ENCODE data around the gene MAN2B2.

The MAN2B2 gene

GRCh38 chr4:6574747-6575502 is at the start of gene MAN2B2:
Gene MAN2B2 (plus strand): TSS chr4:6575189. CDS start chr4:6575211, 22 bp downstream.
- Histone ChIP-seq H3K36me3 (ENCODE audit: control insufficient read depth in 1 of 2, insufficient read depth in 2 of 2, low read length in 2 of 2) (peaks cover 13 to 27% of the 10 kb centered on the region in 2 donors), H3K27me3 (ENCODE audit: low read depth, low read length) (no peaks in the 10 kb centered on the region), H3K27ac (ENCODE audit: low read length) (no peak within 1 kb of the TSS), H3K4me1 (ENCODE audit: control insufficient read depth in 1 of 2, insufficient read depth in 2 of 2, low read length in 2 of 2) (peaks cover 0 to 21% of the 10 kb centered on the region in 2 donors), H3K9me3 (ENCODE audit: control insufficient read depth in 1 of 2, low read length in 2 of 2) (no peaks in the 10 kb centered on the region), H3K4me3 (ENCODE audit: low read depth in 1 of 2, low read length in 2 of 2) (peak within 1 kb of the TSS; percentile 83 to 96)

DNA sequence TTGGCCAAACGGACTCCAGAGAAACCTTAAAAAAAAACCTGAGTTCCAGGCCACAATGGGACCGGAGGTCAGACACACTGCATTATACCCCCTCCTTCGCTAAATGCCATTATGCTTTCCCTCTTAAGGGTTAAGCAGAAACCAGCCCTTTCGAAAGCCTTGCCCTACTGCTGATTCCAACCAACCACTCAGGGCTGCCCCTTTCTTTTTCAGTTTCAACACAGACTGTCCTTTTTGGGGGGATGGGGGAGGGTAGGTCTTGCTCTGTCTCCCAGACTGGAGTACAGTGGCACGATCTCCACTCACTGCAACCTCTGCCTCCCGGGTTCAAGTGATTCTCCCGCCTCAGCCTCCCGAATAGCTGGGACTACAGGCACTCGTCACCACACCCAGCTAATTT is 49.5 kb upstream of the MAN2B2 start:
- Histone ChIP-seq H3K4me1 (ENCODE audit: control insufficient read depth in 1 of 2, insufficient read depth in 2 of 2, low read length in 2 of 2) (no peaks in the 10 kb centered on the region), H3K4me3 (ENCODE audit: low read depth in 1 of 2, low read length in 2 of 2) (no peak overlapping the region), H3K9me3 (ENCODE audit: control insufficient read depth in 1 of 2, low read length in 2 of 2) (no peaks in the 10 kb centered on the region), H3K27ac (ENCODE audit: low read length) (no peak overlapping the region), H3K27me3 (ENCODE audit: low read depth, low read length) (no peaks in the 10 kb centered on the region), H3K36me3 (ENCODE audit: control insufficient read depth in 1 of 2, insufficient read depth in 2 of 2, low read length in 2 of 2) (no peaks in the 10 kb centered on the region)

- H3K4me3 ChIP-seq (ENCODE audit: low read depth in 1 of 2, low read length in 2 of 2), result no peak overlapping the region
- H3K27me3 ChIP-seq (ENCODE audit: low read depth, low read length), result no peaks in the 10 kb centered on the region
- no peak overlapping the region for H3K27ac ChIP-seq (ENCODE audit: low read length)
- no peaks in the 10 kb centered on the region for H3K36me3 ChIP-seq (ENCODE audit: control insufficient read depth in 1 of 2, insufficient read depth in 2 of 2, low read length in 2 of 2)
- no peaks in the 10 kb centered on the region for H3K4me1 ChIP-seq (ENCODE audit: control insufficient read depth in 1 of 2, insufficient read depth in 2 of 2, low read length in 2 of 2)
- no peaks in the 10 kb centered on the region for H3K9me3 ChIP-seq (ENCODE audit: control insufficient read depth in 1 of 2, low read length in 2 of 2)
These were observed 48.8 kb upstream of the MAN2B2 start for GRCh38 chr4:6526156-6526555.

DNA sequence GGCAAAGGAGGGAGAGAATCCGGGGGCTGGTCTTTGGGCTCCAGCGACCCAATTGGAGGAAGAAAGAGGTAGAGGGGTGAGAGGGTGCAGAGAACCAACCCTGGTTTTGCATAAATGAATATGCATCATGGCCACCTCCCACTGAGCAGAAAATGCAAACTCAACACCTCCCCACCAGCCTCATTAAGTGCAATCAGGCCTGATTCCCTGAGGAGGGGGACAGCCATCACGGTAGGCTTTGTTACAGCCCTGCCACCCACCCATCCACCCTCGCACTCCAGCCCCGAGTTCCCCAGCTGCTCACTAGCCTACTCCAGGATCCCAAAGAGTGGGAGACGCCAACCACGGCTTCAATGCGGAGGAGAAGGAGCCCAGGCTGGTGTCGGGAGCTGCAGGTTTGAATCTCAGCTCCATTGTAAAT is 48.3 kb upstream of the MAN2B2 start:
- no peaks in the 10 kb centered on the region for H3K4me1 ChIP-seq (ENCODE audit: control insufficient read depth in 1 of 2, insufficient read depth in 2 of 2, low read length in 2 of 2)
- H3K9me3 ChIP-seq (ENCODE audit: control insufficient read depth in 1 of 2, low read length in 2 of 2), result no peaks in the 10 kb centered on the region
- no peaks in the 10 kb centered on the region for H3K36me3 ChIP-seq (ENCODE audit: control insufficient read depth in 1 of 2, insufficient read depth in 2 of 2, low read length in 2 of 2)
- H3K27ac ChIP-seq (ENCODE audit: low read length), result no peak overlapping the region
- no peak overlapping the region for H3K4me3 ChIP-seq (ENCODE audit: low read depth in 1 of 2, low read length in 2 of 2)
- H3K27me3 ChIP-seq (ENCODE audit: low read depth, low read length), result no peaks in the 10 kb centered on the region

DNA sequence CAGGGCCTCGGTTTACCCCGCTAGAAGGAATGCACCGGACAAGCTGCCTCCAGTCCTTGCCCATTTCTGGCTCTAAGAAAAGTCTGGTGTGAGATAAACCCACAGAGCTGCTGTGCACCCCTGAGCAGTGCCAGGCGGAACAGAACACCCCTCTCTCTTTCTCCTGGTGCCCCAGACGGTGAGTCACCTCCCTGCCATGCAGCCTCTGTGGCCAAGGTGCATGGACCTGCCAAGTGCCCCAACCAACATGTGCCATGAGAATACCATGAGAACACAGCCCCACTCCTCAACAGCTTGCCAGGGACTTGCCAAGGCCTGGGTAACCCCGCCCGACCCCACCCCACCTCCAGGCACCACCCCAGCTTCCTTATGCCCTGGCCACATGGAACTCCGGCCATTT is 47.7 kb upstream of the MAN2B2 start:
- Histone ChIP-seq H3K9me3 (ENCODE audit: control insufficient read depth in 1 of 2, low read length in 2 of 2) (no peaks in the 10 kb centered on the region), H3K36me3 (ENCODE audit: control insufficient read depth in 1 of 2, insufficient read depth in 2 of 2, low read length in 2 of 2) (no peaks in the 10 kb centered on the region), H3K4me1 (ENCODE audit: control insufficient read depth in 1 of 2, insufficient read depth in 2 of 2, low read length in 2 of 2) (no peaks in the 10 kb centered on the region), H3K27ac (ENCODE audit: low read length) (no peak overlapping the region), H3K4me3 (ENCODE audit: low read depth in 1 of 2, low read length in 2 of 2) (no peak overlapping the region), H3K27me3 (ENCODE audit: low read depth, low read length) (no peaks in the 10 kb centered on the region)

GRCh38 chr4:6527683-6528595 is 47.0 kb upstream of the MAN2B2 start:
- H3K4me1 ChIP-seq (ENCODE audit: control insufficient read depth in 1 of 2, insufficient read depth in 2 of 2, low read length in 2 of 2), result no peaks in the 10 kb centered on the region
- peaks cover 0 to 4% of the 10 kb centered on the region in 2 donors for H3K9me3 ChIP-seq (ENCODE audit: control insufficient read depth in 1 of 2, low read length in 2 of 2)
- H3K27ac ChIP-seq (ENCODE audit: low read length), result no peak overlapping the region
- no peak overlapping the region for H3K4me3 ChIP-seq (ENCODE audit: low read depth in 1 of 2, low read length in 2 of 2)
- H3K27me3 ChIP-seq (ENCODE audit: low read depth, low read length), result no peaks in the 10 kb centered on the region
- H3K36me3 ChIP-seq (ENCODE audit: control insufficient read depth in 1 of 2, insufficient read depth in 2 of 2, low read length in 2 of 2), result no peaks in the 10 kb centered on the region

DNA sequence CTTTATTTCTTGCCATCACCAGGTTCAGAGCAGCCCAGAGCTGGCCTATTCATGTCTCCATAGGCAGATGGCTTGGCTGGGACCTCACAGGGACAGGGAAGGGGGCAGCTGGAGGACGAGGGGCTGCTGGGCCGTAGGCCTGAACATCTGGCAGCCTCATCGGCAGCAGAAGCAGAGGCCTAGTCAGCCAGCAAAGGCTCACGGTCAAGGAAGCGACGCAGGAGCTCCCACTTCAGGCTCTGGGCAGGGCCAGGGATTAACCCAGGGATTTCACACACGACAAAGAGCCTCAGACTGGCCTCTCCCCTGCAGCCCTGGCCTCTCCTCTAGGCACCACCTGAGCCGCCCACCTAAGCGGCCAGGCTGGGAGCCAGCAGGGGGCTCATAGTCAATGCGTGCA is 46.0 kb upstream of the MAN2B2 start:
- Histone ChIP-seq H3K4me1 (ENCODE audit: control insufficient read depth in 1 of 2, insufficient read depth in 2 of 2, low read length in 2 of 2) (no peaks in the 10 kb centered on the region), H3K27ac (ENCODE audit: low read length) (no peak overlapping the region), H3K9me3 (ENCODE audit: control insufficient read depth in 1 of 2, low read length in 2 of 2) (peaks cover 0 to 4% of the 10 kb centered on the region in 2 donors), H3K36me3 (ENCODE audit: control insufficient read depth in 1 of 2, insufficient read depth in 2 of 2, low read length in 2 of 2) (no peaks in the 10 kb centered on the region), H3K4me3 (ENCODE audit: low read depth in 1 of 2, low read length in 2 of 2) (no peak overlapping the region), H3K27me3 (ENCODE audit: low read depth, low read length) (no peaks in the 10 kb centered on the region)

DNA sequence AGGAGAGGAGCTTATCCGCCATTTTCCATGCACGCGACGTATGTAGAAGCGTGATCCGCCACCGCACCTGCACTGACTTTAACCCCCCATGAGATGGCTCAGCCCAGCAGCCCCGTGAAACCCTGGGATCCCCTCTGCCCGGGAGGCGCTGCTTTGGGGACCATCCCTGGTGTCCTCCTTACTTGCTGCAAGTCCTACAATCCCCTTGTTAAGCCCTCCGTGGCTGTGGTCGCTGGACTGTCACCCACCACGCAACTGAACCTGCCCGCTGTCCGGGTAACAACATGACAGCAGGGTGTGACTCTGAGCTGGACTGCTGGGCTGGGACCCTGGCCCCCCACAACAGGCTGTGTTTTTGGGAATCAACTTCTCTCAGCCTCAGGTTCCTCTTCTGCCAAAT is 44.7 kb upstream of the MAN2B2 start:
- peaks cover 0 to 4% of the 10 kb centered on the region in 2 donors for H3K9me3 ChIP-seq (ENCODE audit: control insufficient read depth in 1 of 2, low read length in 2 of 2)
- no peaks in the 10 kb centered on the region for H3K36me3 ChIP-seq (ENCODE audit: control insufficient read depth in 1 of 2, insufficient read depth in 2 of 2, low read length in 2 of 2)
- H3K27ac ChIP-seq (ENCODE audit: low read length), result no peak overlapping the region
- no peaks in the 10 kb centered on the region for H3K4me1 ChIP-seq (ENCODE audit: control insufficient read depth in 1 of 2, insufficient read depth in 2 of 2, low read length in 2 of 2)
- no peak overlapping the region for H3K4me3 ChIP-seq (ENCODE audit: low read depth in 1 of 2, low read length in 2 of 2)
- no peaks in the 10 kb centered on the region for H3K27me3 ChIP-seq (ENCODE audit: low read depth, low read length)

DNA sequence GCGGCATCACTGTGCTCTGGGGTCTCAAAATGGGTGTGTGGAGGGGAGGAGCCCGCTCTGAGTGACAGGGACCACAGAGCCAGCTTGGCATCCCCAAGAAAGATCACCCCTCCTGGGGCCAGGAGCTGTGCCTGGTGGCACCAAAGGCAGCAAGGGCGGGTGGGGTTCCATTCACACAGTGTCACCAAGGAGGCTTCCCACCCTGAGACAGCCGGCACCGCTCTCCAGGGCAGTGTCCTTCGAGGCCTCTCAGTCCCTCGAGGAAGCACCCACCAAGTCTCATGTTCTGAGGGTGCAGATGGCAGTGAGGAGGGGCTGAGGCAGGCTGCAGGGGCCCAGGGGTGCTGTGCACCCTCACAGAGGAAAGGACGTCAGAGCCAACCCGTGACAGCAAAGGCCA is 44.0 kb upstream of the MAN2B2 start:
- Histone ChIP-seq H3K4me1 (ENCODE audit: control insufficient read depth in 1 of 2, insufficient read depth in 2 of 2, low read length in 2 of 2) (no peaks in the 10 kb centered on the region), H3K36me3 (ENCODE audit: control insufficient read depth in 1 of 2, insufficient read depth in 2 of 2, low read length in 2 of 2) (no peaks in the 10 kb centered on the region), H3K27ac (ENCODE audit: low read length) (no peak overlapping the region), H3K27me3 (ENCODE audit: low read depth, low read length) (no peaks in the 10 kb centered on the region), H3K9me3 (ENCODE audit: control insufficient read depth in 1 of 2, low read length in 2 of 2) (peaks cover 0 to 4% of the 10 kb centered on the region in 2 donors), H3K4me3 (ENCODE audit: low read depth in 1 of 2, low read length in 2 of 2) (no peak overlapping the region)

GRCh38 chr4:6532102-6532501 is 42.9 kb upstream of the MAN2B2 start:
- no peak overlapping the region for H3K27ac ChIP-seq (ENCODE audit: low read length)
- peaks cover 0 to 4% of the 10 kb centered on the region in 2 donors for H3K9me3 ChIP-seq (ENCODE audit: control insufficient read depth in 1 of 2, low read length in 2 of 2)

DNA sequence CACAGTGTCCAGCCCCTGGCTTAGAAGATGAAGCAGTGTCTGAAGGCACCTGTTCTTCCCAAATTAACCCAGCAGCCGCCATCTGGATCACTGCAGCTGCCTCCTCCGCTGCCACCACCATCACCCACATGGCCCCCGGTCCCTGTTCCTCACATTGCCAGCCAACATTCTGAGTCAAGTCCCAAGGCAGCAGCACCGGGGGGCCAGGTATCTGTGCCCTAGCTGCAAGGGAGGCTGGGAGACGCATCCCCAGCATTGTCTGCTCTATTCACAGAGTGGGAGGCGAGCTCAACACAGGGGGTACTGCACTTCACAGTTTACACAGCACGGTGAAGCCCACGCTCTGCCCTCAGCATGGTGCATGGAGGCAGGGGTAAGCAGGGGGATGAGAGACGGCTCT is 42.3 kb upstream of the MAN2B2 start:
- H3K27me3 ChIP-seq (ENCODE audit: low read depth, low read length), result no peaks in the 10 kb centered on the region
- H3K4me1 ChIP-seq (ENCODE audit: control insufficient read depth in 1 of 2, insufficient read depth in 2 of 2, low read length in 2 of 2), result no peaks in the 10 kb centered on the region
- H3K36me3 ChIP-seq (ENCODE audit: control insufficient read depth in 1 of 2, insufficient read depth in 2 of 2, low read length in 2 of 2), result no peaks in the 10 kb centered on the region
- H3K4me3 ChIP-seq (ENCODE audit: low read depth in 1 of 2, low read length in 2 of 2), result no peak overlapping the region
- H3K27ac ChIP-seq (ENCODE audit: low read length), result no peak overlapping the region
- H3K9me3 ChIP-seq (ENCODE audit: control insufficient read depth in 1 of 2, low read length in 2 of 2), result peaks cover 0 to 4% of the 10 kb centered on the region in 2 donors

More at GRCh38 chr4:6532102-6532501, 42.9 kb upstream of the MAN2B2 start:
- Histone ChIP-seq H3K36me3 (ENCODE audit: control insufficient read depth in 1 of 2, insufficient read depth in 2 of 2, low read length in 2 of 2) (no peaks in the 10 kb centered on the region), H3K4me3 (ENCODE audit: low read depth in 1 of 2, low read length in 2 of 2) (no peak overlapping the region), H3K27me3 (ENCODE audit: low read depth, low read length) (no peaks in the 10 kb centered on the region), H3K4me1 (ENCODE audit: control insufficient read depth in 1 of 2, insufficient read depth in 2 of 2, low read length in 2 of 2) (no peaks in the 10 kb centered on the region)
